ENCODE data around the gene R3HDM1.
"Not testable (repeated sequence)": the region's sequence is repeated elsewhere in the genome, so short reads cannot be mapped to it uniquely, and the experiment has no call there.

DNA sequence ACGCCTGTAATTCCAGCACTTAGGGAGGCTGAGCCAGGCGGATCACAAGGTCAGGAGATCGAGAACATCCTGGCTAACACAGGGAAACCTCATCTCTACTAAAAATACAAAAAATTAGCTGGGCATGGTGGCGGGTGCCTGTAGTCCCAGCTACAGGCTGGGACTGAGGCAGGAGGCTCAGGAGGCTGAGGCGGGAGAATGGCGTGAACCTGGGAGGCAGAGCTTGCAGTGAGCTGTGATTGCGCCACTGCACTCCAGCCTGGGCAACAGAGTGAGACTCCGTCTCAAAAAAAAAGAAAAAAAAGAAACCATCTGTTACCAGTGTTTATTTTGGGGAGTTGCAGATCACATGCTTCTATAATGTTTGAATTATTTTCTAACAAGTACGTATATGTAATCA, 183.8 kb downstream of the R3HDM1 start:
- TF ChIP-seq, protein P1, sequence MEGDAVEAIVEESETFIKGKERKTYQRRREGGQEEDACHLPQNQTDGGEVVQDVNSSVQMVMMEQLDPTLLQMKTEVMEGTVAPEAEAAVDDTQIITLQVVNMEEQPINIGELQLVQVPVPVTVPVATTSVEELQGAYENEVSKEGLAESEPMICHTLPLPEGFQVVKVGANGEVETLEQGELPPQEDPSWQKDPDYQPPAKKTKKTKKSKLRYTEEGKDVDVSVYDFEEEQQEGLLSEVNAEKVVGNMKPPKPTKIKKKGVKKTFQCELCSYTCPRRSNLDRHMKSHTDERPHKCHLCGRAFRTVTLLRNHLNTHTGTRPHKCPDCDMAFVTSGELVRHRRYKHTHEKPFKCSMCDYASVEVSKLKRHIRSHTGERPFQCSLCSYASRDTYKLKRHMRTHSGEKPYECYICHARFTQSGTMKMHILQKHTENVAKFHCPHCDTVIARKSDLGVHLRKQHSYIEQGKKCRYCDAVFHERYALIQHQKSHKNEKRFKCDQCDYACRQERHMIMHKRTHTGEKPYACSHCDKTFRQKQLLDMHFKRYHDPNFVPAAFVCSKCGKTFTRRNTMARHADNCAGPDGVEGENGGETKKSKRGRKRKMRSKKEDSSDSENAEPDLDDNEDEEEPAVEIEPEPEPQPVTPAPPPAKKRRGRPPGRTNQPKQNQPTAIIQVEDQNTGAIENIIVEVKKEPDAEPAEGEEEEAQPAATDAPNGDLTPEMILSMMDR (IDR thresholded peaks at IDR 0.05): not testable (repeated sequence)
- TF ChIP-seq POLR2A (IDR thresholded peaks at IDR 0.05): not testable (repeated sequence)

Data from esophagus squamous epithelium (tissue), 4 donors.